Panc1 (cell line): ENCODE measurements around the gene CGN.

Source experiments
- CTCF ChIP-seq: fragments of 450-650 bp; IDR thresholded peaks from 2 replicates; pipeline ENCODE4 v1.5.1; 2017; ENCODE audit warnings: mild to moderate bottlenecking
- REST ChIP-seq, 2 experiments: IDR thresholded peaks; 2 replicates each; pipeline ENCODE4 v1.6.1; 2011 to 2012; ENCODE audit warnings: low read depth in 2 of 2, control low read depth in 1 of 2, low read length in 1 of 2, mild to moderate bottlenecking in 1 of 2, moderate library complexity in 1 of 2; ENCODE audit not compliant: insufficient read depth in 1 of 2

GRCh38 chr1:151540982-151541377 is 29.8 kb downstream of the CGN start:
- TF ChIP-seq REST (IDR thresholded peaks at IDR 0.05; ENCODE audit: insufficient read depth in 1 of 2, low read depth in 2 of 2, low read length in 1 of 2), result no peak
- no peak for TF ChIP-seq CTCF
